OCI-LY3 (cell line): Measurements from ENCODE around the gene DENND1A.

Source experiments
- H2AFZ ChIP-seq: fragments of 200-600, 300-600 bp; shearing (Covaris generic); 2 replicates; pipeline ENCODE4 v1.6.0; 2014; ENCODE audit warnings: antibody characterized with exemption, low read depth, low read length
- H3K27ac ChIP-seq: fragments of 200-600, 300-600 bp; sonication (generic); 2 replicates; pipeline ENCODE4 v1.5.1; 2014; ENCODE audit warnings: mild to moderate bottlenecking, low read length, moderate library complexity, mixed read lengths
- H3K27me3 ChIP-seq: fragments of 200-600, 300-600 bp; sonication (generic); 2 replicates; pipeline ENCODE4 v1.6.1; 2014; ENCODE audit warnings: low read depth, low read length, mixed read lengths
- H3K36me3 ChIP-seq: fragments of 200-600, 300-600 bp; sonication (generic); replicated peaks from 2 replicates; pipeline ENCODE3; 2014; ENCODE audit warnings: low read depth, low read length, mixed read lengths
- H3K4me1 ChIP-seq: fragments of 300-600, 200-600 bp; sonication (generic); 2 replicates; pipeline ENCODE4 v1.6.1; 2014; ENCODE audit warnings: low read length, mixed read lengths
- H3K4me2 ChIP-seq: fragments of 200-600, 300-600 bp; sonication (generic); 2 replicates; pipeline ENCODE4 v1.6.1; 2014; ENCODE audit warnings: low read length, mixed read lengths
- H3K4me3 ChIP-seq: fragments of 300-600, 200-600 bp; sonication (generic); 2 replicates; pipeline ENCODE4 v1.5.1; 2014; ENCODE audit warnings: antibody characterized with exemption, mild to moderate bottlenecking, low read length, moderate library complexity
- H3K79me2 ChIP-seq: fragments of 300-600, 200-600 bp; shearing (Covaris generic); 2 replicates; pipeline ENCODE4 v1.6.1; 2014; ENCODE audit warnings: mild to moderate bottlenecking, low read length, mixed read lengths
- H3K9ac ChIP-seq: fragments of 300-600, 200-600 bp; shearing (Covaris generic); 2 replicates; pipeline ENCODE4 v1.6.0; 2014; ENCODE audit warnings: mild to moderate bottlenecking, low read length, moderate library complexity
- H3K9me3 ChIP-seq: fragments of 200-600, 300-600 bp; shearing (Covaris generic); 2 replicates; pipeline ENCODE4 v1.6.1; 2014; ENCODE audit warnings: low read length, mixed read lengths; ENCODE audit not compliant: insufficient read depth
- H4K20me1 ChIP-seq: fragments of 200-600, 300-600 bp; sonication (generic); 2 replicates; pipeline ENCODE4 v1.6.1; 2016; ENCODE audit warnings: low read length, mixed read lengths; ENCODE audit not compliant: insufficient read depth
- CTCF ChIP-seq: fragments of 200-600, 300-600 bp; sonication (generic); IDR thresholded peaks from 2 replicates; pipeline ENCODE4 v1.5.1; 2014; ENCODE audit warnings: antibody characterized with exemption, low read length, low read depth
- EZH2phosphoT487 ChIP-seq: fragments of 200-600 bp; shearing (Covaris generic); IDR thresholded peaks from 2 replicates; pipeline ENCODE4 v1.6.1; 2018; ENCODE audit warnings: antibody characterized with exemption, mixed run types, low read depth

DENND1A gene

GRCh38 chr9:123331346-123332060 lies 598.4 kb downstream of the DENND1A start:
- Histone ChIP-seq H3K27me3 (no peaks in the 10 kb centered on the region), H3K4me2 (no peak overlapping the region), H3K4me1 (peaks cover 6% of the 10 kb centered on the region; the same call in 1 of the 2 replicates), H3K9me3 (no peaks in the 10 kb centered on the region), H3K27ac (no peak overlapping the region), H2AFZ (no peak overlapping the region), H4K20me1 (no peaks in the 10 kb centered on the region), H3K36me3 (no peaks in the 10 kb centered on the region), H3K4me3 (no peak overlapping the region), H3K79me2 (no peaks in the 10 kb centered on the region), H3K9ac (no peak overlapping the region)
- TF ChIP-seq CTCF (no peak), EZH2phosphoT487 (no peak)
